ENCODE measurements around the gene SLC35A5. TPM values are rescaled to one million over a fixed set of nuclear protein-coding genes. Genes with fewer than 3 reads are reported as not detected.
"Not testable (repeated sequence)": the region's sequence is repeated elsewhere in the genome, so short reads cannot be mapped to it uniquely, and the experiment has no call there.

Gene SLC35A5
- polyA plus RNA-seq, 1 experiment: 53.6 TPM

- Histone ChIP-seq H3K27ac (ENCODE audit: low read depth, low read length) (no peak overlapping the region), H3K4me3 (ENCODE audit: low read depth, low read length) (no peak overlapping the region), H3K27me3 (ENCODE audit: control insufficient read depth, insufficient read depth, low read length) (no peaks in the 10 kb centered on the region), H3K9me3 (ENCODE audit: control insufficient read depth, insufficient read depth, low read length) (no peaks in the 10 kb centered on the region)
- peak; percentile 50 for DNase-seq (ENCODE audit: low read depth, low spot score)
- ChIA-PET CTCF (interaction anchor here (0.7 to 3.6 kb wide), 21 partner anchors 9 to 408 kb away, joined by 3 to 67 read pairs (median 4); partner anchors contain the start of genes ATG3, CD200, SLC35A5 and SLC9C1), POLR2A (no interaction called here)
- peak; percentile 81 for TF ChIP-seq CTCF (IDR thresholded peaks at IDR 0.05; ENCODE audit: low read depth, low read length)
Observed at GRCh38 chr3:112519424-112520001, 42.3 kb upstream of the SLC35A5 start.

DNA sequence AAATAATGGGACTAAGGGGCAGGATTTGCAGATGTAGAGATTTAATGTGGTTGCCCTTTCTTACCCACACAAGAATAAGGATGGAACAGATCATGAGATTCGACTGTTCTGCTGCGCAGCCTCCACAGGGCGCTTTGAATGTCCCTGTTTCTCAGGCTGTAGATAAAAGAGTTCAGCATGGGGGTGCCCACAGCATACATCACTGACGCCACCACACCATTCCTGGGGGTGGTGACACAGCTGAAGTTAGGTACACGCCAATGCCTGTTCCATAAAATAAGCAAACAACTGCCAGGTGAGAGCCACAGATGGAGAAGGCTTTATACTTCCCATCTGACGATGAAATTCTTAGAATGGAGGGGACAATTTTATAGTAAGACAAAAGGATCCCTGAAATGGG, 37.7 kb upstream of the SLC35A5 start:
- POLR2A ChIA-PET; DNase-seq (ENCODE audit: low read depth, low spot score); H3K9me3 ChIP-seq (ENCODE audit: control insufficient read depth, insufficient read depth, low read length); H3K27ac ChIP-seq (ENCODE audit: low read depth, low read length); CTCF ChIA-PET; H3K27me3 ChIP-seq (ENCODE audit: control insufficient read depth, insufficient read depth, low read length); H3K4me3 ChIP-seq (ENCODE audit: low read depth, low read length): not testable (repeated sequence)

GRCh38 chr3:112530573-112530972, 31.3 kb upstream of the SLC35A5 start:
- CTCF ChIA-PET: interaction anchor here (0.6 to 1.6 kb wide), 14 partner anchors 10 to 419 kb away, joined by 3 to 57 read pairs (median 4); partner anchors contain the start of genes ATG3, SLC35A5 and SLC9C1
- Histone ChIP-seq H3K27ac (ENCODE audit: low read depth, low read length) (no peak overlapping the region), H3K27me3 (ENCODE audit: control insufficient read depth, insufficient read depth, low read length) (no peaks in the 10 kb centered on the region), H3K9me3 (ENCODE audit: control insufficient read depth, insufficient read depth, low read length) (no peaks in the 10 kb centered on the region), H3K4me3 (ENCODE audit: low read depth, low read length) (no peak overlapping the region)
- TF ChIP-seq CTCF (IDR thresholded peaks at IDR 0.05; ENCODE audit: low read depth, low read length): no peak
- POLR2A ChIA-PET: no interaction called here
- no peak for DNase-seq (ENCODE audit: low read depth, low spot score)

- CTCF ChIA-PET: interaction anchor here (0.6 to 1.6 kb wide), 16 partner anchors 11 to 420 kb away, joined by 3 to 57 read pairs (median 4); partner anchors contain the start of genes ATG3, SLC35A5 and SLC9C1
- Histone ChIP-seq H3K27me3 (ENCODE audit: control insufficient read depth, insufficient read depth, low read length) (no peaks in the 10 kb centered on the region), H3K9me3 (ENCODE audit: control insufficient read depth, insufficient read depth, low read length) (no peaks in the 10 kb centered on the region), H3K4me3 (ENCODE audit: low read depth, low read length) (no peak overlapping the region), H3K27ac (ENCODE audit: low read depth, low read length) (no peak overlapping the region)
- POLR2A ChIA-PET: no interaction called here
- peak; percentile 6 for DNase-seq (ENCODE audit: low read depth, low spot score)
- peak; percentile 53 for TF ChIP-seq CTCF (IDR thresholded peaks at IDR 0.05; ENCODE audit: low read depth, low read length)
Observed at GRCh38 chr3:112531358-112531781, 30.5 kb upstream of the SLC35A5 start.

DNA sequence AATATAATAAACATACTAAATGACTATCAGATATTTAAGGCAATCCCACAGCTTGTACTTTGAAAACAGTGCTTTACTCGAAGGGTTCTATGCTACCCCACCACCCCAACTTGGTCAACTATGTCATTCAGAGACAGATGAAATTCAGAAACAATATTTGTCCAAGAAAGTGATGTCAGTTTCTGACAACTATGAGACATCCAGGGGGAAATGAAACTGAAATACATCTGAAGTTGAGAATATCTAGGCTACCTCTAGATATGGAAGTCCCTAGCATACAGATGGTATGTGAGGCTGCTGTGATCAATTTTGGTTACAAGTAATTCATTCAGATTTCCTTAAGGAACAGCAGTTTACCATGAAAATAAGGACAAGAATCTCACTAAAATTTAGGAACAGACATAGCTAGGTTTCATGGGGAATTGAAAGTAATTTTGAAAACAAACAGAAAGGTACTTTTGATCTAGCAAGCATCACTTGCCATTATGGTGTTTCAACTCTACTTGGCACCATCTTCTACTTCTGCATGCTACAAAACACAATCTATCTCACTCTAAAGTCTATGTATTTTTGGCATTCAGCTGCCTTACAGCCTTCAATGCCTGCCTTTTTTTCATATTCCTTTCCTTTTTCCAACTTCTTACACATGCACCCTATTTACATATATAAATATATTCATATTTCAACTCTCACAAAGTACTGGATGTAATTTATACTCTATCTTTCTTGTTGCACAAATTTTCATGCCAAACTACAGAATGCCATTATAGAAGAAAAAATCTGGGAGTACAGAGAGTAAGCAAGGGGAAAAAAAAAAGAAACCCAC, 21.8 kb upstream of the SLC35A5 start:
- Histone ChIP-seq H3K27ac (ENCODE audit: low read depth, low read length) (no peak overlapping the region), H3K4me3 (ENCODE audit: low read depth, low read length) (no peak overlapping the region), H3K9me3 (ENCODE audit: control insufficient read depth, insufficient read depth, low read length) (no peaks in the 10 kb centered on the region), H3K27me3 (ENCODE audit: control insufficient read depth, insufficient read depth, low read length) (no peaks in the 10 kb centered on the region)
- CTCF ChIA-PET: interaction anchor here (0.6 to 1.3 kb wide), 3 partner anchors 11 to 572 kb away, joined by 3 read pairs; partner anchors contain the start of gene SLC9C1
- DNase-seq (ENCODE audit: low read depth, low spot score): no peak
- POLR2A ChIA-PET: no interaction called here
- no peak for TF ChIP-seq CTCF (IDR thresholded peaks at IDR 0.05; ENCODE audit: low read depth, low read length)
